ENCODE results near the gene CYP3A7.

DNA sequence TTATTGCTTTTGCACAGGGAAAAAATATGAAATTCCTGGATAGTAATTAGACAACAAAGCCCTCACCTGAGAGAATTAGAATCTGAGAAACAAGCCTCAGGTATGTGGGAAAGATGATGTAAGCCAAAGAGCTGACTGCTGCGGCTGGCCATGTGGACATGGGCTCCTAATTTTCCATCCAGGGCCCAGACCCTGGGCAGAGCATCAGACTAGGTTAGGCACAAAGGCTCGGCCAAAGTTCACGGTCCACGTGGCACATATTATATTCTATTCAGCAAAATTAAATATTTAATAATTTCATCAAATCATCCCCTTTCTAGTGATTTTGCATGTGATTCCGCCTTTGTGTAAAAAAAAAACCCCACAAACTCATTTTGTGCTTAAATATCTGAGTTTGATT, 43.9 kb upstream of the CYP3A7 start:
- TF ChIP-seq, protein P1, sequence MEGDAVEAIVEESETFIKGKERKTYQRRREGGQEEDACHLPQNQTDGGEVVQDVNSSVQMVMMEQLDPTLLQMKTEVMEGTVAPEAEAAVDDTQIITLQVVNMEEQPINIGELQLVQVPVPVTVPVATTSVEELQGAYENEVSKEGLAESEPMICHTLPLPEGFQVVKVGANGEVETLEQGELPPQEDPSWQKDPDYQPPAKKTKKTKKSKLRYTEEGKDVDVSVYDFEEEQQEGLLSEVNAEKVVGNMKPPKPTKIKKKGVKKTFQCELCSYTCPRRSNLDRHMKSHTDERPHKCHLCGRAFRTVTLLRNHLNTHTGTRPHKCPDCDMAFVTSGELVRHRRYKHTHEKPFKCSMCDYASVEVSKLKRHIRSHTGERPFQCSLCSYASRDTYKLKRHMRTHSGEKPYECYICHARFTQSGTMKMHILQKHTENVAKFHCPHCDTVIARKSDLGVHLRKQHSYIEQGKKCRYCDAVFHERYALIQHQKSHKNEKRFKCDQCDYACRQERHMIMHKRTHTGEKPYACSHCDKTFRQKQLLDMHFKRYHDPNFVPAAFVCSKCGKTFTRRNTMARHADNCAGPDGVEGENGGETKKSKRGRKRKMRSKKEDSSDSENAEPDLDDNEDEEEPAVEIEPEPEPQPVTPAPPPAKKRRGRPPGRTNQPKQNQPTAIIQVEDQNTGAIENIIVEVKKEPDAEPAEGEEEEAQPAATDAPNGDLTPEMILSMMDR (IDR thresholded peaks at IDR 0.05): no peak
- no peak for TF ChIP-seq RELA (CRISPR knock-in tag; IDR thresholded peaks at IDR 0.05; ENCODE audit: borderline replicate concordance)

Measured in WTC11 (cell line).